RWPE2 (cell line): ENCODE results near the gene ERN2.
"Not testable (repeated sequence)": the region's sequence is repeated elsewhere in the genome, so short reads cannot be mapped to it uniquely, and the experiment has no call there.

ENCODE experiments used
- ATAC-seq: fragments of 200-7000 bp; cut with Tn5 transposase; 3 replicates; pipeline ENCODE4 v1.9.1; 2021; ENCODE audit warnings: low read depth
- DNase-seq: peaks from one replicate; pipeline ENCODE4 v3.0.0-alpha.2; 2020; ENCODE audit warnings: low spot score
- H3K27ac ChIP-seq: fragments of 450-650 bp; 2 replicates; pipeline ENCODE4 v1.5.1; 2017; ENCODE audit warnings: mild to moderate bottlenecking; ENCODE audit not compliant: poor library complexity, severe bottlenecking
- H3K27me3 ChIP-seq: fragments of 250-450 bp; sonication (Bioruptor Pico); 2 replicates; pipeline ENCODE4 v1.5.1; 2021; ENCODE audit warnings: mild to moderate bottlenecking, moderate library complexity; ENCODE audit not compliant: insufficient read depth, poor library complexity, severe bottlenecking
- H3K36me3 ChIP-seq: fragments of 250-450 bp; sonication (Bioruptor Pico); 2 replicates; pipeline ENCODE4 v1.5.1; 2020; ENCODE audit warnings: low read depth, mild to moderate bottlenecking, moderate library complexity
- H3K4me1 ChIP-seq: fragments of 250-450 bp; sonication (Bioruptor Pico); 2 replicates; pipeline ENCODE4 v1.5.1; 2021; ENCODE audit warnings: mild to moderate bottlenecking, moderate library complexity; ENCODE audit not compliant: insufficient read depth, poor library complexity, severe bottlenecking
- H3K4me3 ChIP-seq: fragments of 250-450 bp; sonication (Bioruptor Pico); 2 replicates; pipeline ENCODE4 v1.5.1; 2021; ENCODE audit warnings: mild to moderate bottlenecking, moderate library complexity; ENCODE audit not compliant: severe bottlenecking
- H3K9me3 ChIP-seq: fragments of 250-450 bp; sonication (Bioruptor Pico); 2 replicates; pipeline ENCODE4 v1.5.1; 2021; ENCODE audit warnings: mild to moderate bottlenecking, moderate library complexity; ENCODE audit not compliant: severe bottlenecking
- CTCF ChIP-seq: fragments of 450-650 bp; IDR thresholded peaks from one replicate; pipeline ENCODE4 v1.5.1; 2017; ENCODE audit warnings: mild to moderate bottlenecking, moderate library complexity; ENCODE audit not compliant: poor library complexity, severe bottlenecking

Gene ERN2

DNA sequence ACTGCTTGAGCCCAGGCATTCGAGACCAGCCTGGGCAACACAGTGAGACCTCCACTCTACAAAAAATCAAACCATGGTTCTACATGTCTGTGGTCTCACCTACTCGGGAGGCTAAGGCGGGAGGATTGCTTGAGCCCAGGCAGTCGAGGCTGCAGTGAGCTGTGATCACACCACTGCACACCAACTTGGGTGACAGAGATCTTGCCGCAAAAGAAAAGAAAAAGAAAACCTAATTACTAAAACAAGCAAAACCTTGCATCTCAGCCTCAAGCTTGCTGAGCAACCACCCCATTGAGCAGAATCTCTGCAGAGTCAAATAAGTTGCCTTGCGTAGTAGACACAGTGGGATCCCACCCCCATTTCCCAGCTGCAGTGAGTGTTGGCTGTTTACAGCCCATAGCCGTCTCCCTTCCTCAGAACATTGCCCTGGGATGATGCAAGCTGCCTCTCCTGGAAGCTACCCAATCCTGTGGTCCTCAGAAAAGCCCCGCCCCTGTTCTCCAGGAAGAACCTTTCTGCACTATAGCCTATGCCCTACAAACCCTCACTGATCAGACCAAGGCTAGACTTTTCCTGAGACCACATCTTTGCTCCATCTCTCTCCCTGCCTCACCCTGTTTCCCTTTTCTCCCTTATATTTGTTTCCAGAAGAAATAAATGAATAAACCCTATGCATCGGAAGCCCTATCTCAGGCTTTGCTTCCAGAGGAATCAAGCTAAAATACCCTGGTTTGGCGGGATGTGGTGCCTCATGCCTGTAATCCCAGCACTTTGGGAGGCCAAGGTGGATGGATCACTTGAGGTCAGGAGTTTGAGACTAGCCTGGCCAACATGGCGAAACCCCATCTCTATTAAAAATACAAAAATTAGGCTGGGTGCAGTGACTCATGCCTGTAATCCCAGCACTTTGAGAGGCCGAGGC, 16.7 kb upstream of the ERN2 start:
- no peaks in the 10 kb centered on the region for H3K4me1 ChIP-seq
- no peak overlapping the region for H3K4me3 ChIP-seq
- H3K9me3 ChIP-seq = no peaks in the 10 kb centered on the region
- TF ChIP-seq CTCF = no peak
- no peaks in the 10 kb centered on the region for H3K27me3 ChIP-seq
- H3K36me3 ChIP-seq = no peaks in the 10 kb centered on the region
- H3K27ac ChIP-seq = no peak overlapping the region
- ATAC-seq (peak; percentile 55; the same call in 2 of the 3 replicates), DNase-seq (no peak)

DNA sequence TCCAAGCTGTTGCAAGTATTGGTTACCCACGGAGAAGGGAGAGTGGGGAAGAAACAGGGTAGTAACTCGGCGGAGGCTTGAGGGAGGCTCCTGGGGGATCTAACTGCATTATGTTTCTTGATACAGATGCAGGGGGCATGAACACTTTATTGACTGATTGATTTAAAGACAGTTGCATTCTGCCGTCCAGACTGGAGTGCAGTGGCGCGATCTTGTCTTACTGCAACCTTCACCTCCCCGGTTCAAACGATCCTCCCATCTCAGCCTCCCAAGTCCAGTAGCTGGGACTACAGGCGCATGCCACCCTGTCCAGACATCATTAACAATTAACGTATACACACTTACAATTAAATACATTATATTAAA, 15.1 kb upstream of the ERN2 start:
- Histone ChIP-seq H3K4me1 (no peaks in the 10 kb centered on the region), H3K36me3 (no peaks in the 10 kb centered on the region), H3K27me3 (no peaks in the 10 kb centered on the region), H3K27ac (no peak overlapping the region), H3K9me3 (no peaks in the 10 kb centered on the region), H3K4me3 (no peak overlapping the region)
- no peak for DNase-seq
- TF ChIP-seq CTCF = peak; percentile 40
- ATAC-seq = no peak

DNA sequence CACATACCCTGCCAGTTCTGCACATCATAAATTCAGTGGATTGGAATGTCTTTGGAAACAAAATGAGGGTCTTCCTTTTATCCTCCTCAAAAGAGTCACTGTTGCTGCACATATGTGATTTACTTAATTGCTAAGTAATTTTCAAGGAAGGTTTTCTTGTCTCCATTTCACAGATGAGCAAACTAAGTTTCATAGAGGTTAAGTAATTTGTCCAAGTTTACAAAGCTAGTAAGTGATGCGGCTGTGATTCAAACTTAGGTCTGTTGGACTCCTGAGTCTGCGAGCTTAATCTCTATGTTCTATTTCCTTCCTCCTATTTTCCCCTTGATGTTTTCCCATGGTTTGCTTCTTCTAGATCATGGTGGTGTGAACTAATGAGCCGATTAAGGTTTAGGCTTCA, 13.7 kb upstream of the ERN2 start:
- Histone ChIP-seq H3K9me3 (no peaks in the 10 kb centered on the region), H3K36me3 (no peaks in the 10 kb centered on the region), H3K4me1 (no peaks in the 10 kb centered on the region), H3K27me3 (no peaks in the 10 kb centered on the region), H3K4me3 (no peak overlapping the region), H3K27ac (no peak overlapping the region)
- no peak for TF ChIP-seq CTCF
- DNase-seq = no peak
- no peak for ATAC-seq

DNA sequence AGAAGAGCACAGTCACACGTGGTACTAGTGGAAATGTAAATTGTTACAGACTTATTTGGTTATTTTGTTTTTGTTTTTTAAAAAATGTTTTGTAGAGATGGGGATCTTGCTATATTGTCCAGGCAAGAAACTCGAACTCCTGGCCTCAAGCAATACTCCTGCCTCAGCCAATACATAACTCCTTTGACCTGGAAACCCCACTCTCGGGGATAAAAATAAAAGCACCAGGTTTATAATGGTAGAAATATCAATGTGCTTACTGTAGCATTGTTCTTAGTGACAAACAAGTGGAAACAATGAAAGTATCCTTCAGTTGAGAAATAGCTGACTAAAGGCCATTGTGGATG, 11.7 kb upstream of the ERN2 start:
- no peak for ATAC-seq
- TF ChIP-seq CTCF = no peak

GRCh38 chr16:23724096-23724784, 11.2 kb upstream of the ERN2 start:
- Histone ChIP-seq H3K36me3 (no peaks in the 10 kb centered on the region), H3K9me3 (no peaks in the 10 kb centered on the region), H3K27me3 (no peaks in the 10 kb centered on the region), H3K4me3 (no peak overlapping the region), H3K4me1 (no peaks in the 10 kb centered on the region), H3K27ac (no peak overlapping the region)
- DNase-seq (no peak), ATAC-seq (no peak)
- no peak for TF ChIP-seq CTCF

More for the DNA sequence above, 11.7 kb upstream of the ERN2 start:
- Histone ChIP-seq H3K4me1 (no peaks in the 10 kb centered on the region), H3K4me3 (no peak overlapping the region), H3K27me3 (no peaks in the 10 kb centered on the region), H3K9me3 (no peaks in the 10 kb centered on the region), H3K36me3 (no peaks in the 10 kb centered on the region), H3K27ac (no peak overlapping the region)
- no peak for DNase-seq

DNA sequence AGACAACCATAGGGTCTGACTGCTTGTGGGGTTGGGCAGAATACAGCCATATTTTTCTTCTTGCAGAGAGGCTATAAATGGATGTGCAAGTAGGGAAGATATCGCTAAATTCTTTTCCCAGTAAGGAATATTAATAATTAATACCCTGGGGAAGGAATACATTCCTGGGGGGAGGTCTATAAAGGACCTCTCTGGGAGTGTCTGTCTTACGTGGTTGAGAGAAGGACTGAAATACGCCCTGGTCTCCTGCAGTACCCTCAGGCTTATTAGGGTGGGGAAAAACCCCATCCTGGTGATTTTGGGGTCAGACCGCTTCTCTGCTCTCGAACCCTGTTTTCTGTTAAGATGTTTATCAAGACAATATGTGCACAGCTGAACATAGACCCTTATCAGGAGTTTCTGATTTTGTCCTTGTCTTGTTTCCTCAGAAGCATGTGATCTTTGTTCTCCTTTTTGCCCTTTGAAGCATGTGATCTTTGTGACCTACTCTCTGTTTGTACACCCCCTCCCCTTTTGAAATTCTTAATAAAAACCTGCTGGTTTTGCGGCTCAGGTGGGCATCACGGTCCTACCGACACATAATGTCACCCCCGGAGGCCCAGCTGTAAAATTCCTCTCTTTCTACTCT, 9.7 kb upstream of the ERN2 start:
- H3K4me1 ChIP-seq, DNase-seq, H3K27ac ChIP-seq, H3K4me3 ChIP-seq, H3K36me3 ChIP-seq, ATAC-seq, H3K9me3 ChIP-seq, H3K27me3 ChIP-seq: not testable (repeated sequence)
